HG03457 (cell line): ENCODE results near the gene VWF.

Experiments used
- ATAC-seq: cut with Tn5 transposase; IDR thresholded peaks from one replicate; pipeline ENCODE4 v1.9.1; 2021; ENCODE audit warnings: moderate number of reproducible peaks; ENCODE audit not compliant: unreplicated experiment

Gene VWF

DNA sequence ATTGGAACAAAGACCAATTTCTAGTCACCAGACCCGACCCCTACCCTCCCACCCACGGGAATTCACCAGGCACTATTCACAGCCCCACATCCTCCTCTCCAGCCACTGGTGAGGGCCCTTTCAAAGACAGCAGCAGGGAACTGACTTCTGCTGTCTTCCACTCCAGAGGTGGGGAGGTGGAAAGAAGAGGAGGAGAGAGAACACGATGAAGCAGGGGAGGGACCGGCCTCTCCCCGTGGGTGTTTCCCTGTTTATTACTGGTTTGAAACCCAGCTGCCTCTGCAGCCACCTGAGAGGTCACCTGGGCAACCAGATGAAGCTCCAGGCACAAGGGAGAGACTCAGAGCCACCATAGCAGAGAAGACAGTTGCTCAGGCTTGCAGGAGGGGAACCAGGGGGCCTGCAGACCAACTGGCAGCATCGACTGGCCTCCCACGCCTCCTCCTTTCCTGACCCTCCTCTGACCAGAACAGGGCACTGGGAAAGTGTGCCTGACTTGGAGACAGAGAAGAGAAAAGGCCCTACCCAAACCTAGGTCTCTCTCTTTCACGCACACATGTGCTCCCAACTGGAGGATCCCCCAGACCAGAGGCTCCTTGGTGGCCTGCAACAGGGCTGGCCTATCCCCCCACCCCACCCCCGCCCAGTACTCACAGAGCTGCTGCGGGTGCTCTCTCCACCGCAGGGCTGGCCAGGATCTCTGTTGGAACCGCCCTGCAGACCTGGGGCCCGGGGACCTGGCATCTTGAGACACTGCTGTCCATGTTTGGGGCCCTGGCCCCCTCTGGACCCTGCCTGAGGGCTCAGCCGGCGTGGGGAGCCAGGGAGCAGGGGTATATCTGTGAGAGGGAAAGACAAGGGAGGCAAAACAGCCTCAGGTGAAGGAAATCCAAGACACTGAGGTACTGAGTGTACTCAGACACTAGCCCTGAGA, 202.2 kb downstream of the VWF start:
- ATAC-seq, result no peak

- ATAC-seq, result no peak
Measured at GRCh38 chr12:5921027-5921909, 203.2 kb downstream of the VWF start.

DNA sequence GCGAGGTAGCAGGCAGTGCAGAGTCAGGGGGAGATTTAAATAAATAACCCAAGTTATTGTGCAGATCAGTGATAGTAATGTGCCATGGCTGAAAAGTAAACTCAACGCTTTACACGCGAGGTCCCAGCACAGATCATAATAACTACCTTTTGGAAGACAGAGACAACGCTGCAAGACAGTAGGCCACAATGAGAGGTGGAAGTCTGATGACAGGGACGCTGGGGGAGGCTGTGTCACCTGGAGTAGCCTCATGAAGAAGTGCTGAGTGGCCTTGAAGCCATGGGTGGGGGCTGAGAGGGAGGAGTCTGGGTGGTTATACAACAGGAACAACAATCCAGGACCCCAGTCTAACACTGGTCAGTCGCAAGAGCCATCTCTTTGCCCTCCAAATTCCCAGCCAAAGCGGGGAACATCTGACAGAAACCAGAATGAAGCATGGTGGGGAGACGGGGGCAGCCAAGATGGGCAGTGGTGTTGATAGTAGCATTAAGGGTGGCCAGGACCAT, 207.6 kb downstream of the VWF start:
- ATAC-seq, result no peak

DNA sequence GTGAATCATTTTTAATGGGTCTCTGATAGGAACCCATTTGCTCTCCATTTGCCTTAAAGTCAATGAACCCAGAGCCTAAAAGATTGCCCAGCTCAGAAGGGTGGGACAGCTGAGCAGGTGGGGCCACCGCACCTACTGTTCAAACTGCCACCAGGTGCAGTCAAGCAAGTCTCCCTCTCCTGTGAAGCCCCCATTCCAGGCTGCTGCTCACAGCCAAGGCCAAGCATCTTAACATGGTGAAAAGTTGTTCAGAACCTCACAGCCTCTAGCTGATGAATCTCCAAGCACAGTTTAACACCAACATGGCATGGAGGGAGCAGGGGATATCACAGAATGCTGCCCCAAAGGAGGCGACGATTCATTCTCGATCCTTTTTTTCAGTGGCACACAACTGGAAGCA, 209.0 kb downstream of the VWF start:
- ATAC-seq, result no peak

- no peak for ATAC-seq
Measured at GRCh38 chr12:5914387-5915149, 209.9 kb downstream of the VWF start.

GRCh38 chr12:5913387-5913786, 211.1 kb downstream of the VWF start:
- no peak for ATAC-seq

DNA sequence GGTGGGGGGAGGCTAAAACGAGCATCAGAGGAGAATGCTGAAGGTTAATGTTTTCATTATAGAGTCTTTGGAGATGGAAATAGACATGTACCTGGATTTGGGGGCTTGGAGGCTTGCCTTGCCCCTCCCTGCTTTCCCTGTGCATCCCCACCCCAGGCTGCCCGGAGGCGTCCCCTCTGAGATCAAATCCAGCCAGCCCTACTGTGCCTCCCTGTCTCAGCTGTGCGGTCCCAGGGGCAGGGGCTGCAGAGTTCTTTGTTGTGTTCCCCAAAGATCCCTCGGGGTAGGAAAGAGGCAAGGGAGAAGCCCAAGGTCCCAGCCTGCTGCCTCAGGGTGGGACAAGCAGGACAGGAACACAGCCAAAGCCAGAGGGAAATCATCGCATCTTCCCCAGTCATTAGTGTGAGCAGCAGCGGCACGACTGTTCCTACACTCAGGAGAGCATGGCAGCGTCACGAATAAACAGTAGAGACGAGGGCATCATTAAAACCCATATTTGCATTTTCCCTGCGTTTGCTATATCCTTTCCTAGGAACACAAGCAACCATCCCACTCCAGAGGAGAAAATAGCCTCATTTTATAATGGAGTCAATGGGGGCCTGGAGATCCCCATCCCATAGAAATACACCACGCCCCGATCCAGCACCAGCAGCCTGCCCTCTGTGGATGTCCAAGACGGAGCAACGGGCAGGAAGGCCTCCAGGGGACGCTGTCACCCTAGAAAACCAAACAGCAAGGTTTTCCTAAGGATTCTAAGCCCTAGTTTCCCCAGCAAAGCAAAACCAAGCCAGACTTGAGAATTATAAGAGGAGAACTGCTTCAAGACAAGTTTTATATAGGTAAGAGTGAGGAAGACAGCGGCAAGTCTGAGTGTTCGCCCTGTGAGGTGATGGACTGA, 211.8 kb downstream of the VWF start:
- no peak for ATAC-seq

DNA sequence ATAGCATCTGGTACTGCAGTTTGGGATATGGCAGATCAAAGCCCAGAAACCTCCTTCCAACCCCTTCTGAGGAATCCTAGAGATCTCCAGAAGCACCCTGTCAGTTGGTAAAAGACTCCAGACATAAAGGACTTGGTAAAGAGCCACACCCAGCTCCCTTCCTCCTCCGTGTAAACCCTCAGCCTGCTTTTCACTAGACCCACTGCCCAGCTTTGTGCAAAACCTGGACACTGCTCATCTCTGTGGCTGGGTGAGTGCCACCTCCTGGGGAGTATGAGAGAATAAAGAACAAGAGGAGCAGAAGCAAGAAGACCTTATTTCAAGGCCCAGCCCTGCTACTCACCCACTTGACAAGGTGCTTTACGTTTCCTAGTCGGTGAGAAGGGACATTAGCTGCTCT, 212.5 kb downstream of the VWF start:
- ATAC-seq, result no peak

DNA sequence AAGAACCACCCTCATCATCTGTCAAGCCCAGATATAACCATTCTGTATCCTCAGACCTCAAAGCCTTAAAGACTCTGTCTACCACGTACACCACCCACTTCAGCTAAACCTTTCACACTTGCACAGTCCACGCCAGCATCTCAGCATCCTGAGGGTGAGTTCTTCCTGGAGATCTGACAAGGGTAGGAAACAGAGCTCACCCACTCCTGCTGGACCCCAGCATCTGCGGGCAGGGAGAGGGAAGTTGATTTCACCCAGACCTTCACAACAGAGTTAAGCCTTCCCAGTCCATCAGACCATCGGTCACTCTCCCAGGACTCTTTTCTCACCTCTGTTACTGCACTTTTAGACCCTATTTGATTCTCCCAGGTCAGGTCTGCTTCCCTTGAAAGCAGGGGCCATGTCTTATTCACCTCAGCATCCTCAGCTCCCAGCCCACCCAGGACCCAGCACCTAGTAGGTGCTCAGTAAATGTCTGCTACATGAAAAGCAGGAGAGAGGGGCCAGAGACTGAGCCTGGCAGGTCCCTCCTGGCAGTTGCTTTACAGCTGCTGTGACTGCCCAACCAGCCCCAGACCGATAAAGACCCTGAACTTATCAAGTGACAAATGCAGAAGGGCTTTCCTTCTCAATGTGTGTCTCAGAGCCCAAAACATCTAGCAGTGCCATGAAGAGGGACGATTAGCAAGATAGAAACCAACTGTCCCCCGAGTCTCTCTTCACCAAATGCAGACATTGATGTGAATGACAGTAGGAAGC, 213.5 kb downstream of the VWF start:
- ATAC-seq, result no peak

- no peak for ATAC-seq
Measured at GRCh38 chr12:5909560-5909959, 214.9 kb downstream of the VWF start.

- no peak for ATAC-seq
Measured at GRCh38 chr12:5908251-5908650, 216.2 kb downstream of the VWF start.

DNA sequence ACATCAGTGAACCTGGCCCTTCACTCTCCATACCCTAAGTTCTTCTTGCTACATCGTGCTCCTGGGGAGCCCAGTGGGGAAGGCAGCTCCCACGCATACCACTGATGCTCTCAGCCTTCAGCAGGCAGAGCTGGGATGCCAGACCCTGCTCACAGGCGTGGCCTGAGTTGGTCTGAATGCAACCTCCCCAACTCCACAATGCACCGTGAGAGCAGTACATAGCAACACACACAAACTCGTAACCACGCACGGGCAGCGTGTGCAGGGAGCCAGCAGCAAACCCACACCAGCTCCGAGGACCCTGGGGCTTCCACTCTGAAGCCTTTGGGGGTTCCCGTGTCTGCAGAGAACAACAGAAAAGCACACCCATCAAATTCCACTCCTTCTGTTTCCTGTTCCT, 216.7 kb downstream of the VWF start:
- no peak for ATAC-seq

DNA sequence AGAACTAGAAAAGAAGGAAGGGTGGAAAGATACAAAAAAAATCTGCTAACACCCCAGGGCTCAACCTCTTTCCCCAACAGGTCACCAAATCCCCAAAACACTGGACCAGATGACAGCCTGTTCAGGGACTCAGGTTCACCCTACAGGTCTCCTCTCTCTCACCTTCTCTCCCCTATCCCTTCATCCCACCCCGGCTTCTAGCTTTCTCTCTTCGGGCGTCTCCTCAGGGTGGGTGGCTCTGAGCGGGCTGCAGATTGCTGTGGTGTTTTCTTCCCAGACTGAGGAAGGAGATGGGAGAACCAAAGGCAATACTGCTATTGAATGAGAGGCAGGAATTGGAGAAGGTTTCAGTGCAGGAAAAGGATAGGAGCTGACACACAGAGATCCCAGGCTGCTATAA, 218.7 kb downstream of the VWF start:
- no peak for ATAC-seq

GRCh38 chr12:5904969-5905368, 219.5 kb downstream of the VWF start:
- ATAC-seq, result no peak

DNA sequence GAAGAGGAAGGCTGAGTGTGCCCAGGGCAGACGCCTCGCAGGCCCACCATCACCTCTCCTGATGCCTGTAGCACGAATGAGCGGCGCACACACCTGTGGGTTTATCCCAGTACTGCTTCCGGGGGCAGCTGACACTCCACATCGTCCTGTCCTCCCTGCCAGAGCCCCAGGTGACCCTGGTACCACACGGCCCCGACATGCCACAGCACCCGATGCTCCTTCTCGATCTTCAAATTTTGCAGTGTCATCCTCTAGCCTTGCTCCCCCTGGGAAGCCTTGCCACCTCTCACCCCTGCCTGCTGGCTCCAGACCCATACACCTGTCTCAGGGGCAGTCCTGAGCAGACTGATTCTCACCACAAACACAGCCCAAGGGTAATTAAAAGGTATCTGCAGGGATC, 220.0 kb downstream of the VWF start:
- no peak for ATAC-seq

DNA sequence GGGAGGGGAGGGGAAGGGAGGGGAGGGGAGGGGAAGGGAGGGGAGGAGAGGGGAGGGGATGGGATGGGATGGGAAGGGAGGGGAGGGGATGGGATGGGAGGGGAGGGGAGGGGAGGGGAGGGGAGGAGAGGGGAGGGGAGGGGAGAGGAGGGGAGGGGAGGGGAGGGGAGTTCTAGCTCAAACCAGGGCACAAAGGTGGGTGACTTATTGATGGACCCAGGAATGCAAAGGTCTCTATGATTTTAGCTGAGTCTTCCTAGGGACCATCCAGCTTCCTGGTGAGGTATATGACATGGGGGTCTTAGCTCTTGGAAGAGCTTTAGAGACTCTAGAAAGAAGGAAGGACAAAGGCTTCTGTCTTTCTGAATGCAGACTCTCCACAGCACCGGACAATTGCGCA, 221.7 kb downstream of the VWF start:
- ATAC-seq, result no peak

DNA sequence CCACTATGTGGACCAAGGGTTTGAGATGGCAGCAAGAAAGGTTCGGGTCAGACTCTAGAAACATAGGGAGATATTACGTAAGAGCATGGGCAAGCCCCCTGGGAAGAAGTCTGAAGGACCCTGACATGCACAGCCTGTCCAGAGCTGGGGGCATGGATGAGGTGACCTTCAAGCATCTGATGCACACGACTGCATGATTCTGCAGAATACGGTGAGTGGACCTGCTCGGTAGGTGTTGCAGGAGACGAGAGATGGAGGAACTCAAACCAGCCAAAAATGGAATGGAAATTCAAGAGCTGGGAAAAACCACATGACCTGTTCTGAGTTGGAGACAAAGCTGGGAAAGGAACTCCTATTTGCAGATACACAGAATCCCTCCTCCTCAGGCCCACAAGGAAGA, 223.1 kb downstream of the VWF start:
- no peak for ATAC-seq

DNA sequence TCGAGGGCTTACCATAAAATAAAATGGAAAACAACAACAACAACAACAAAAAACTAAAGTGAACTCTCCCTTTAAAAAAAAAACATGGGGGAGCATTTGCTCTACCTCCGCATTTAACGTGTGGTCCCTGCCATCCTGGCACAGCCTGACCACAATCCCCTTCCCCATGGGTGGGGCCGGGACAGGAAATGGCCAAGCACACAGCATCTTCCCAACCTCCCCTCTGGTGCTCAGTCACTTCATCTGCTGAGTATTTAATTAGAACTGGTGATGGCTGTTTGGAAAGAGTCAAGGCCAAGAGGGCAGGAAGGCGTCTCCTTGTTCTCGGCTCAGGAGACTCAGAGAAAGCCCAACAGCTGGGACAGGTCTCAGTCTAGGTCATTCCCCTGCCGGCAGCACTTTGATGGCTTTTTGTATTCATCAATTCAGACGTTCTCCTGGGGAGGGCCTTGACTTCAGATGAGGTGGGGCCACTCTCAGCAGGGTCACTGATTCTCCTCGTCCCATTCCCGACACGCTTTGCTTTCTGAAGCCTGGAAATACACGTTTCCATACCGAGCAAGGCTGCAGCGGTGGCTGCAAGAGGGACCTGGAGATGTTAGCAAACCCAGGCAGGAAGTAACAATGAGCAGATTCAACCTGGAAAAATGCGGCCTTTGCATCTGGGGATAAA, 223.8 kb downstream of the VWF start:
- no peak for ATAC-seq

DNA sequence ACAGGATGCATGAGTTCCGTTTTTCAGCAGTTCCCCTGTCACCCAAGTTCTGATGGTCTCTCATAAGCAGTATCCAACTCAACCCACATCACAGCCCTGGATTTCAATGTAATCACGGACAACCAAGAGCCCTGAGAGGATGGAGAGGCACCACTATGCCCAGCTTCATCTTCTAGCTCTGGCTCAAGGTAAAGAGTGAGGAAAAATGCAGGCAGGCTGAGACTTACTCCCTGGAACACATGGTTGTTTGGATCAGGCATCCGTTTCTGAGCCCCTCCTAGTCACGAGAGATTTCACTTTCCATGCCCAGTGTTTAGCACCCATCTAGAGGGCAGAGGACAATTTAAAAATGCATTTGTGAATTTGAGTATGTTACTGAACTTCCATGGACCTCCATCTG, 224.4 kb downstream of the VWF start:
- no peak for ATAC-seq
